ENCODE data around the gene FRMPD4.

Gene FRMPD4

GRCh38 chrX:12681047-12681446 is 542.8 kb downstream of the FRMPD4 start:
- no peak for DNase-seq

- DNase-seq, result no peak
Measured at GRCh38 chrX:12685541-12685940, 547.3 kb downstream of the FRMPD4 start.

GRCh38 chrX:12686331-12686730 is 548.1 kb downstream of the FRMPD4 start:
- DNase-seq, result no peak

- no peak for DNase-seq
Measured at GRCh38 chrX:12690646-12691045, 552.4 kb downstream of the FRMPD4 start.

DNA sequence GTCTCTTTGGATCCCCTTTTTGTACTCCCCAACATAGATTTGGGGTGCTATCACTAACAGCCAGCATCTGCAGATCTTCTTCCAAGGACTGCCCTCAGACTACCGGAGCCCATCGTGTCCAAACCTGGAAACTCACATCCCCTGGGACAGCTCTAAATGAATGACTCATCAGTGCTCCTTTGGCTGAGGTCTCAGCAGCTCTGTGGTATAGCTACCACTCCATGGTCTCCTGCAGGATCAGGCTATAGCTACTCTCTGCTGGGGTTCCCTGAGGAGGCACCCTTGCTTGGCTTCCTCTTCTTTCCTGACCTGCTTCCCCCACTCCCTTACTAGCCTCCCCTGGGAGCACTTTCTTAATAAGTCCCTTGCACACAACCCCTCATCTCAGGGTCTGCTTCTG is 555.5 kb downstream of the FRMPD4 start:
- DNase-seq, result no peak

GRCh38 chrX:12700745-12701144 is 562.5 kb downstream of the FRMPD4 start:
- no peak for DNase-seq

DNA sequence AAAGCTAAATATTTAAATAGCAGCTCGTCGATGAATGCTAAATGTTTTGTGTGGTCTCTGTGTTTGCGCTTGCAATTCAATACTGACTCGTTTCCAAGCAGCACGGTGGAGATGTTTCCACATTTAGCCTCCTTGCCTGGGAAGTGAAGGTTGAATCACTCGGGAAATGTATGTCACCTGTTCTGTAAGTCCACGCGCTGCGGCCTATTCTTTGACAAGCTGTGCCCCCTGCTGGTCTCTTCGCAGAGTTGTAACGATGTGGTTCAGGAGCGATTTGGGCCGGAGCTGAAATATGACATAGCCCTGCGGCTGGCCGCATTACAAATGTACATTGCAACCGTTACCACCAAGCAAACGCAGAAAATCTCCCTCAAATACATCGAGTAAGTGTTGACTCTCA is 563.4 kb downstream of the FRMPD4 start:
- DNase-seq, result peak; percentile 1

DNA sequence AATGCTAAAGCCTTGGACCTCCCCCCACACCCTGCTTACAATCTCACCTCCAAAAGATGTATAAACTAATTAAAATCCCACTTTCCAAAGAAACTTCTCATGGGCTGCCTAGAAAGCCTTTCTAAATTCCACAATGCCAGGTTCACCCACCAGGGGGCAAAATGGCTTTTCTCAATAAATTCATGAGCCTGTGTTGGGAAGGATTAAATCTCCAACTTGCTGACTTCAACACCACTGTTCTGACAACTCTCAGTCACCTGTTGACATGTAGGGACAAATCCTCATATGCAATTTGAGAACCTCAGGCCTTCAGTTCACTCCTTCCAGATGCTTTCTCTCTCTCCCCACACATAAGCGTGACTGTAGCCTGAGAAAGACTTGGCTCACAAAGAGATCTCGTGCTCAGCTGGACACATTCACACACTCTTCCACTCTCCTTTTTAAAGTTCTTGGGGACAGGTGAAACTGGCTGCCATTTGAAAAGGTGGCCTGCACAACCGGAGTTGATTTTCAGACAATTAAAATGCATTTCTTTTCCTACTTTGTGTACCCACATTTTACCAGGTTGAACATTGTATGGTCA is 564.3 kb downstream of the FRMPD4 start:
- DNase-seq, result no peak

DNA sequence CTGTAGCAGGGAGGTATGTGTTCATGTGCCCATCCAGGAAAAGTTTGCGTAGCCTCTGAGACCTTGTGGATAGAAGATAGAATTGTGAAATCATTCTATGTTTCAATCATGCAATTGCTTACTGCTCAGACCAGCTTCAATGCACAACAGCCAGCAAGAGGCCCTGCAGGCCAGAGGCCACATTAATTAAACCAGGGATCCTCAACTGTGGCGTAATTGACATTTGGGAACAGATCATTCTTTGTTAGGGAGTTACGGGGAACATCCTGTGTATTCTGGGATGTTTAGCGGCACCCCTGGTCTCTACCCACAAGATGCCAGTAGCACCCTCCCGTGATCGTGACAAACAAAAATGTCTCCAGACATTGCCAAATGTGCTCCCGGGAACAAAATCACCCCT is 566.4 kb downstream of the FRMPD4 start:
- no peak for DNase-seq

DNA sequence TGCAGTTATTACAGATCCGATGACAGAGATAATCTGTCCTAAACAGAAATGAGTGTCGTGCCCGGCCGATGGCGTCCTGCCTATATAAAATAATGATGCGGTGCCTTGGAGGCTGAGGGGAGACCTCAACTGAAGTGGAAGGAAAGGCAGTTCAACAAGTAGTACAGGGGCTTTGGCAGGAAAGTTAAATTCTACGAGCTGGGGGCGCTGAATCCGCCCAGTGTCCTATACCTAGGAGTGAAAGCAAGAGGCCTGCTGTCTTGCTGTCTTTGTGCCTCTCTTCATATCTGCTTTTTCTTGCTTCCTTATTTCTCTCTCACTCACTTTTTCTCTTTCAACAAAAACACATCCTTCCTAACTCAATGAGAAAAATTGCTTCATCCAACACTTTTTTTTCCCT is 570.8 kb downstream of the FRMPD4 start:
- DNase-seq, result no peak

DNA sequence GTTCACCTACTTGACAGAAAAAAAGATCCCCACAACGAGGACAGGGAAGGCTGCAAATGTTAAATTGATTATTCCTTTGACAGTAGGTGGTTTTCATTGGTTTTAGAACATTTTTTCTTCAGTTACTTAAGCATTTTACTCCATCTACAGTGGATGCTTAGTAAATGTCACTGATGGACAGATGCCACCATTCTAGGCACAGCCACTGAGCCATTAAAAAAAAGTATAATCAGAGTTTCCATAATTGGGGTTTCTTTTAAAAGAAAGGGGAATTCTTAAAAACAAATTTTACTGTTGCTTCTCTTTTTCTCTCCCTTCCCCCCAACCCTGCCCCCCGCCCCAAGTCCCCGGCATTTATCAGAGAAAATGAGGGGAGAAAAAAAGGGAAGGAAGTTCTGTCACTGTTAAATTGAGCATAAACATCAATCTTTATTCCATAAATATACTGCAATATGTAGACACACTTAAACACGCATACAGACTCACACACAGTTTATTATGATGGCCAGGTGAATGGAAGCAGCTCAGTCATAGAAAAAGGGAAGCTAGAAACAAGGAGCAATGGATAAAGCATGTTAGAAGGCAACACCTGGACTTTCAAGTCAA is 573.3 kb downstream of the FRMPD4 start:
- DNase-seq, result no peak

- no peak for DNase-seq
Measured at GRCh38 chrX:12716574-12716973, 578.3 kb downstream of the FRMPD4 start.

GRCh38 chrX:12719837-12720236 is 581.6 kb downstream of the FRMPD4 start:
- DNase-seq, result no peak

- no peak for DNase-seq
Measured at GRCh38 chrX:12721042-12721441, 582.8 kb downstream of the FRMPD4 start.

DNA sequence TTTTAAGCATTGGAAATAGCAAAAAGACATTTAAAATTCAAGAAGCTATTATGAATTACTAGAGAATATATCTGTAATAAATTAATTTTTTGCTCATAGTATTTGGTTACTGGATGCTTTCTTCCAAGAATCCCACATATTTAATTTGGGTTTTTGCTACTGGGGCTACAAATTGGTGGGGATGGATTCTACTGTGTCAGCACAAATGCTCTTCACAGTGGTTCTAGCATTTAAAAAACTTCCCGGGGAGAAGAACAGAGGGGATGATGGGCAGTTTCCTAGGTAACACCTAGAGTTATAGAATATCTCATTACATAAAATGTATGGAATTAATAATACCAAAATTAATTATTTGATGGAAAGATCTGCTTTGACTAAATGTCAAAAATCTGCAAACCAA is 584.0 kb downstream of the FRMPD4 start:
- DNase-seq, result no peak

- no peak for DNase-seq
Measured at GRCh38 chrX:12741416-12741815, 603.1 kb downstream of the FRMPD4 start.

- no peak for DNase-seq
Measured at GRCh38 chrX:12747433-12747832, 609.2 kb downstream of the FRMPD4 start.

DNA sequence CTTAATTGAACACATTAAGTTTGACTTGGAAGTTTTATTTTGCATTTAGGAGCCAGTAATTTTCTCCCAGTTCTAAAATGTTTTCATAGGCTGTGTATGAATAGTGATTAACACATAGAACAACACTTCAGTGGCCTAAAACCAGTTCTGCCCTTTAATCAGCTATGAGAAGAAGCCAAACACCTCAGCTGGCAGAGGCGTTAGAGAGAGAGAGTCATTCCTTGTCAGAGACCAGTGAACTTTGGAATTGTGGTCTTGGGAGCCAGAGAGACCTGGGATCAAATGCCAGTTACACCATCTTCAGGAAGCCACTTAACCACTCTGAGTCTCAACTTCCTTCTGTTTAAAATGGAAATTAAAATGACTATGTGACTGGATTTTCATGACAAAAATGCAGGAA is 613.6 kb downstream of the FRMPD4 start:
- DNase-seq, result no peak

DNA sequence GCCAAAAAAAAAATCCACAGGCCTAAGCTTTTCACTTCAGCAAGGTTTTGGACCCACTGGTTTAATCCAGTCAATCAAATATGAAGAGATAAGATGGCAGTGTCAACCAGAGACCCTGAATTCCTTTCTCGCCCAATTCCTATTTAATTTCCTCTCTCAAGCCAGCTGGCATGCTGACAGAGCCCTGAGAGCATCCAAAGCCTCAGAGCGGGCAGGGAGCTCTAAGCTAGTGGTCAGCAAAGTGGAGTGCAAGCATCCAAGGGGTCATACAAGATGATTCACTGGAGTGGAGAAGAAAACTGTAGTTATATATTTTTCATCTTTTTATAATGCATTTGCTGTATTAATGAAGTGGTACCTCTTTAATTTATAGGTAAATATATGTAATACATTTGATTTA is 615.1 kb downstream of the FRMPD4 start:
- no peak for DNase-seq

GRCh38 chrX:12758291-12758690 is 620.0 kb downstream of the FRMPD4 start:
- DNase-seq, result no peak

- no peak for DNase-seq
Measured at GRCh38 chrX:12767856-12768255, 629.6 kb downstream of the FRMPD4 start.

DNA sequence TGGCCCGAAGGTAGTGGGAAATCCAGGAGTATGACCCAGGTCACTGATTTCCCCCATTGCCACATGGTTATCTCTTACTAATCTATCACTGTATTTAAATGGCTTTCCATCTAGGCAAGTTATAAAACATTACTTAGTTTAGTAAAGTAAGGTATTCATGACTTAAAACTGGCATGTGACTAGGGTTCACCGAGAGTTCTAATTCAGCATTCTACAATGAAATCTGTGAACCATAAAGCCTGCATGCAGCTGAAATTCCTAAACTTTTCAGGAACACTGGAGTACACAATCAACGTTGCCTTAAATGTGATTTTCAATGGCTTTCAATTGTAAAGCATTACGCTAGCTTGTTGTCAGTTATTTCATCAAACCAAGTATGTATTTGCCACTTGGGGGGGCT is 630.2 kb downstream of the FRMPD4 start:
- no peak for DNase-seq

GRCh38 chrX:12770440-12770839 is 632.2 kb downstream of the FRMPD4 start:
- no peak for DNase-seq

DNA sequence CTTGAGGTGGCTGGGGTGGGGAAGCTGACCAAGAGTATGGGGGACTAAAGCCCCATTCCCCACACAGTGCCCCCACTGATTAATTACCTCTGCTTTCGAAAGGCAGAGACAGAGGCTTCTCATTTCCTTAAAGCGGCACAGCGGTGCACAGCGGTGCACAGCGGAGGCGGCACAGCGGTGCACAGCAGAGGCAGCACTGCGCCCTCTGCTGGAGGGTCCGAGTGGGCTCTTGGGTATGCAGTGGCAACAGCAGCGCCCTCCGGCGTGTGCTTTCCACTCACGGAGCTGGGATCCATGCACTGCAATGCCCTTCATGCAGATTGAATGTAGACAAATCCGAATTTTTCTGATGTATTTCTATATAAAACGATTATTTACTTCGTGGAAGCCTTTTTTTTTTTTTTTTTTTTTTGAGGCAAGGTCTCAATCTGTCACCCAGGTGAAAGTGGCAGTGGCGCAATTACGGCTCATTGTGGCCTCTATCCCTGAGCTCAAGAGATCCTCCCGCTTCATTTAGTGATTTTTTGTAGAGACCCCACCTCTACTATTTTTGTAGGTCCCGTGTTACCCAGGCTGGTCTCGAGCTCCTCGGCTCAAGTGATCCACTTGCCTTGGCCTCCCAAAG is 633.3 kb downstream of the FRMPD4 start:
- DNase-seq, result peak; percentile 67
